GM12875 (cell line): Measurements from ENCODE around the gene CFAP58.
A peak's percentile ranks its signal among the peaks of the same experiment; 100 is the strongest.

Experiments
- H3K4me3 ChIP-seq: one replicate; pipeline ENCODE4 v1.5.1; 2011; ENCODE audit warnings: low read depth, low read length, control low read depth
- CTCF ChIP-seq: IDR thresholded peaks from 2 replicates; pipeline ENCODE4 v1.5.1; 2011; ENCODE audit warnings: low read depth, mild to moderate bottlenecking, control low read depth, inconsistent platforms, low read length, moderate library complexity, borderline replicate concordance; ENCODE audit not compliant: insufficient read depth

Gene CFAP58

GRCh38 chr10:104393387-104393786 lies 39.8 kb downstream of the CFAP58 start:
- H3K4me3 ChIP-seq, result no peak overlapping the region
- no peak for TF ChIP-seq CTCF

GRCh38 chr10:104396581-104396980 lies 42.9 kb downstream of the CFAP58 start:
- no peak for TF ChIP-seq CTCF
- H3K4me3 ChIP-seq, result no peak overlapping the region

- no peak overlapping the region for H3K4me3 ChIP-seq
- no peak for TF ChIP-seq CTCF
These were observed 50.0 kb downstream of the CFAP58 start for GRCh38 chr10:104403636-104404035.

- peak; percentile 18; the same call in 1 of the 2 replicates for TF ChIP-seq CTCF
- no peak overlapping the region for H3K4me3 ChIP-seq
These were observed 53.4 kb downstream of the CFAP58 start for GRCh38 chr10:104406715-104407650.

GRCh38 chr10:104413528-104413927 lies 59.9 kb downstream of the CFAP58 start:
- no peak for TF ChIP-seq CTCF
- H3K4me3 ChIP-seq, result no peak overlapping the region

GRCh38 chr10:104415526-104416165 lies 62.0 kb downstream of the CFAP58 start:
- TF ChIP-seq CTCF, result no peak

GRCh38 chr10:104416851-104417250 lies 63.2 kb downstream of the CFAP58 start:
- H3K4me3 ChIP-seq, result no peak overlapping the region
- TF ChIP-seq CTCF, result no peak

More at GRCh38 chr10:104415526-104416165, 62.0 kb downstream of the CFAP58 start:
- H3K4me3 ChIP-seq, result no peak overlapping the region
